Hypothalamus (tissue), 51 donors: ENCODE measurements around the gene ERFE.
"Not testable (repeated sequence)": the region's sequence is repeated elsewhere in the genome, so short reads cannot be mapped to it uniquely, and the experiment has no call there.

Experiments
- DNase-seq, 51 donors: peaks; one replicate each; lab custom pipeline; 2025; lab: John Stamatoyannopoulos, UW

The ERFE gene

DNA sequence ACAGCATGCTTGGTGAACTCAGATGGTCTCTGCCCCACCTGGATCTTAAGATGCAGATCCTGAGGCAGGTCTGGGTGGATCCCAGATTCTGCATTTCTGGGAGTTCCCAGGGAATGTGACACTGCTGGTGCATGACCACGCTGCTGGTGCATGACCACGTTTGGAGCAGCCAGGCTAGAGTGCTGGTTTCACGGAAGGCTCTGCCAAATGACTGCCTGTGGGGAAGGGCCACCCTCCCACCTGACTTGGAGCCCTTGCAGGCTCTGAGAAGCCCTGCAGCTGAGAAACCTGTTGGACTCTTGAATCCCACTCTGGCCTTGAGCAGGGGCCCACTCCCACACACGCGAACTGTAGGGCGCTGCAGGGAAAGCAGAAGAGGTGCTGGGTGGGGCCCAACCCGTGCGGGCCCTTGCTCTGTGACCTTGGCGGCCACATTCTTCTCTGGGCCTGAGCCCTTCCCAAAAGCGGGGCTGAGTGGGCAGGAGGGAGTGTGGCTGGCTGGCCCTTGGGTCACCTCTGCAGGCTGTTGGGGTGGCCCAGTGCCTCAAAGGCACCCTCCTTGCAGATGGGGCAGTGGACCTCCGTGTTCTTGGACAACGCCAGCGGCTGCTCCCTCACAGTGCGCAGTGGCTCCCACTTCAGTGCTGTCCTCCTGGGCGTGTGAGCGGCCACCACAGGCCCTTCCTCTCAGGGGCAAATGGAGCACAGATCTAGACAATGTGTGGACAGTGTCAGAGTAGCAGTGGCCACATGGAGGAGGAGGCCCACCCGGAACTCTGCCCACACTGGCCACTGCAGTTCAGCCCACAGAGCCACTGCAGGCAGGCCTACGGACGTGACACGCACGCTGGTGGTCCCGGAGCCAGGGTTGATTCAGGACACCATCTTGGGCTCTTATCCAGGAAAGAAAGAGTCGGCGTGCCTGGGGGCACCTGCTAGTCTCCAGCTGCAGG, 7.9 kb downstream of the ERFE start:
- DNase-seq: no peak

DNA sequence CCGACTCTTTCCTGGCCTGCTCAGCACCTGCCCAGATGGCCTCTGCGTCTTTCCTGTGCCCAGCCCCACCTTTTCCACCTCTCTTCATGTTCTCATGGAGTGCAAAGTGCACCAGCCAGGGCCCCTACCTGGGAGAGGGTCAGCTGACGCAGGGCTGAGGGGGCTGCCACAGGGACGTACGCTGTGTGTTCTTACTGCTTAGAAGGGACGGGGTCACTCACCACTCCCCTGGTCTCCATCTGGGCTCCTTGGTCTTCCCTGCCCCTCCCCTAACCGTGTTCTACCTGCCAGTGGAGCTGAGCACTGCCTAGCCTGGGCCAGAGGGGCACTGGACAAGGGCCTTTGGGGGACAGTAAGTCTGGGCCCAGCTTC, 8.6 kb downstream of the ERFE start:
- no peak for DNase-seq

GRCh38 chr2:238167761-238168160, 9.0 kb downstream of the ERFE start:
- peak in 2 of 51 donors; percentile 8 to 31 for DNase-seq

DNA sequence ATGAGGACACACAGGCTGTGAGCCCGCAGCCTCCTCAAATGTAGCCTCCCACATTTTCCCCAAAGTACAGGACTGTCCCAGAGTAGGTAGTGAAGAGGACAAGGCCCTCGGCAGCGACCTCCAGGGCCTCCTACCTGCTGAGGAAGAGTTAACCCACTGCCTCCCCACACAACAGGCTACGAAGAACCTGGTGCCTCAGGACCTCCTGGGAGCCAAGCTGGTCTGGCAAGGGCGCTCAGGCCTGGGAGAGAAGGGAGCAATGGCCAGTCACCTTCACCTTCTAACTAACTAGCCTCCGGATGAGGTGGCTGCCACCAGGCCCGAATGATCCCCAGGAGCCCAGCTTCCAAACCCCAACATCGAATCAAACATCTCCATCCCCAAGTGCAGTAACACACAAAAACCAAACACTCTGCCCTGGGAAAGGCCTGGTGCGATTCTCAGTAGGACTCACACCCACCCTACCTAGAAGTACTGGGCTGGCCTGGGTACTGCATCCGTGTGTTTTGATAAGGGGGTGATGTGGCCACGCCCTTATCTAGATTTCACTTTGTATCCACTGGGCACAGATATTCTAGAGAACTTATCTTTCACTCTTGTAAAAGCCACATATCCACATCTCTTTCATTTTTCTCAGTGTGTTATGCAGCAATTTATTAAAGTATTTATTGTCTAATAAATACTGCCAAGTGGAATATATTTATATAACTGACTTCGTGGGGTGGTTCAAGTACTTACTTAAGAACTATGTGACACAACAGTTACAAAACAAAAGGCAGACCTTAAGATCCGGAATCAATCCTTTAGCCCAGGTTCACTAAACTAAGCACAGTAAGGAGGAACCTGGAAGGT, 9.7 kb downstream of the ERFE start:
- no peak for DNase-seq

DNA sequence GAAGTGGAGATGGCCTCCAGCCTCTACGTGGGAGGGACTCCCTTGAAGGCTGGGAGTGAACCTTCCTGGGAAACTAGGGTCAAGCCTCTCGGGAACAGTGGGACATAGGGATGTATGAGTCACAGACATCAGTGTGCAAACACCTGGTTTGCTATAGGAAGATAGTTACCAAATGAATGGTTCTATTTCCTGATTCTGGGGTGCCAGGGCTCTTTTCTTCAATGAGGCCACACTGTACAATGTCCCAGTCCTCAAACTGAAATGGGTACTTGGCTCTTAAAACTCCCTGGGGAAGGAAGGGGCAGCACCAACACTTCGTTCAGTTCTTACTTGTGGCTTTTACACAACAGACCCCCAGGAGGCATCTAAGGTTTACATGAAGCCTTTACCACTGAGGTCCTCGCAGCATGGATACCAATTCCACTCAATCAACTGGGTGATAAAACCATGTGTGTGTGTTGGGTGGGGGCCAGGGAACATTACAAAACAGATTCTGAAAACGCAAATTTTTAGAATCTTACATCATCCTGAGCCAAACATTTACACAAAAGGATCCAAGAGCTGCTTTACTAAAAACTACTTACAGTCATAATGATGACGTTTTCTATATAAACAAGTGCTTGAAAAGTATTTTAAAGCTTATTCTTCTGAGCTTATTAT, 10.4 kb downstream of the ERFE start:
- no peak for DNase-seq

DNA sequence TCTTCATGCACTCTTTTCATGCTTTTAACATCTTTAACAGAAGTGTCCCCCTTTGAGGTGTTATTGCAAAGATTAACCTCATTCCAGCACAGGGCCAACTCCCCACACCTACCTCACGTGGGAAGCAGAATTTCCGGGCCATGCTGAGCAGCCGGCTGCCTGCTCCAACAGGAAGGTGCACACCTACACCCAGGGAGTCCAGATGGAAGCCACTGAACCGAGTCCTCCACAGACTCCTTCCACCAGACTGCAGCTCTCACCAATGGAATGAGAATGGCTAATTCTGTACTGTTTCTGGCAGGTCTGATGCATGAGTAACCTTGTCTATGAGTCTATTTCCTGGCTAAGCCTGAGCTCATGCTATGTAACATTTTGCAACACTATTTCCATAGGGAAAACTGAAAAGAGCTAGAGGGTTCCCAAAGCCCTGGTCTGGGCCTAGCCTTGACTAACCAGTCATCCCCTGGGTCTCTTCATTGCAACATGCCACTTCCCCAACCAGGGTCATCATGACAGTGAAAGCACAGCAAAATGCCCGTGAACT, 11.0 kb downstream of the ERFE start:
- DNase-seq: peak in 2 of 51 donors; percentile 11 to 47

GRCh38 chr2:238170386-238171071, 11.8 kb downstream of the ERFE start:
- DNase-seq: no peak

- not testable (repeated sequence) for DNase-seq
Observed at GRCh38 chr2:238171072-238171431, 12.3 kb downstream of the ERFE start.

- DNase-seq: no peak
Observed at GRCh38 chr2:238171575-238172187, 12.9 kb downstream of the ERFE start.

- DNase-seq: no peak
Observed at GRCh38 chr2:238172439-238172838, 13.7 kb downstream of the ERFE start.

DNA sequence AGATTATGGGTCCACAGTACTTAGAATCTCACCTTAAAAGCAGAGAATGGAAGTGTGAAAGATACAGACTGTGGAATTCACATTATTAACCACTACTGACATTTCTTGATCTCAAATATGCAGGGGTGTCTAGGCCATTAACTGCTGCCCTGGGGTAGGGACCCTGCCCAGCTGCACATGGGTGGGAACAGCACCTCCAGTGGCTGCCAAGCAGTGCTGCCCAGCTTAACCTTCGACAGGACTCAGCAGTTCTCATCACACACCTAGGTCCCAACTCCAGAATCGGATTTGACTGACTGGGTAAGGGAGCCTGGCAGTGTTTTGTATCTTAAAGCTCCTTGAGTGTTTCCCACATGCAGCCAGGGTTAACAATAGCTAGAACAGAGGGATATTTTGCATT, 14.9 kb downstream of the ERFE start:
- no peak for DNase-seq

- no peak for DNase-seq
Observed at GRCh38 chr2:238174291-238174690, 15.5 kb downstream of the ERFE start.

DNA sequence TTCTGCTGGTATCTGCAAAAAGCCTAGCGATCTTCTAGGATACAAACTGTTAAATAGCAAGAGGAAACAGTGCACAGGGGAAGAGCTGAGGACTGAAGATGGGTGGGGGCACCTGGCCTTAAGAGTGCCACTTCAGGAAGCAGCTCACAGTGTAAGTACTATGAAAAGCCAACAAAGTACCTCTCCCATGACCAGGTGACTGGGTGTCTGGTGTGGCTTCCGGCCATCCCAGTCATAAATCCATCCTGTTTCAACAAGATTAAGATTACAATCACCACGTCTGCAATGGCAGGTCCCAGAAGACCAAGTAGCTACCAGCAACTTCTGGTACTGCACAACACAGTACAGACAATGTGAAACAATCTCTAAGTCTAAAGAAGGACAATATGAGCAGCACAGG, 15.9 kb downstream of the ERFE start:
- no peak for DNase-seq

DNA sequence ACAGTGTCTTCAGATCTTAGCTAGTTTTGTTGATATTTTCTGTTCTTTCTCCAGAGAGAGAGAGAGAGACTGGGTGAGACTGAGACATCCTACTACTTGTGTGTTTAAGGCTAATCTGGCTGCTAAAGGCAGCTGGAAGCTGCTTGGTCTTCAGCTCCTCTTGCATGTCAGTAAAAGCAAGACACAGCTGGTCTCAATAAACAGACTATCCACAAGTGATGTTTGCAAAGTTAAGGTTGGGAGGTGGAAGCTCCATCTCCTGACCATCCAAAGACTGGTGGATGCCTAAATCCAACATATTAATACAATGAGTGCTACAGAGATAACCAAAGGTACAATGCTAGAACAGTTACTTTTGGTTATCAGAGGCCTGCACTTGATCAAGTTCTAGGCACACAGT, 17.8 kb downstream of the ERFE start:
- DNase-seq: no peak

DNA sequence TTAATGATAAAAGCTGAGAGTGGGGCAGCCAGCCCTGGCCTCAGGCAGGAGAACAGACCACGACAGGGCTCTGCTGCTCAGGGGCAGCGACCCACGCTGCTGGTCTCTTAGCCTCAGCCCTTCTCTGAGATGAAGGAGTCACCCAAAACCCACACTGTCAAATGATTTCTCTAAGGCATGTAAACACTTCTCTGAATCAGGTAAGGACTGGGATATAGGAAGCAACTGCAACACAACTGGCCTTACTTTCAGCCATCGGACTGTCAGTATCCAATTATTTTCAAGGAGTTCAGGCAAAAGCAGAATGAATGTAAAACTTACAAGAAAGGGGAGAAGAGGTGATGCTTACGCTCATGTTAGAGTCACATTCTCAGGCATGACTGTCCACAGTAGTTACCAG, 21.8 kb downstream of the ERFE start:
- no peak for DNase-seq

DNA sequence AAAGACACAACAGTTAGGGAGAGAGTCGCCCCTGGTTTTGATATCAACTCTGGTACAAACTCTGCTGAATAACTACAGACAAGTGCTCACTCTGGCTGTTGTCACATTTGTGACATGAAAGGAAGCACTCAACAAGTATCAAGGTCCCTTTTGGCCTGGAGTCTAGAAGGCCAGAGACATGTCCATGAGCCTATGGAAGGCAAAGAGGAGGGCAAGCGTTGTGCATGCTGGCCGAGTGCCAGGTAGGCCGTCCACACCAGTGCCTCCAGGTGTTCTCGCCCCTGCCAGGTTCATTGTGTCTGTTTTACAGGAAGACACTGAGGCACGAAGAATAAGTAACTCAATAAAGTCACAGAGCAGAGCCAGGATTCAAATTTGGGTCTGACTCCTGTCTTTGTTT, 23.6 kb downstream of the ERFE start:
- no peak for DNase-seq

DNA sequence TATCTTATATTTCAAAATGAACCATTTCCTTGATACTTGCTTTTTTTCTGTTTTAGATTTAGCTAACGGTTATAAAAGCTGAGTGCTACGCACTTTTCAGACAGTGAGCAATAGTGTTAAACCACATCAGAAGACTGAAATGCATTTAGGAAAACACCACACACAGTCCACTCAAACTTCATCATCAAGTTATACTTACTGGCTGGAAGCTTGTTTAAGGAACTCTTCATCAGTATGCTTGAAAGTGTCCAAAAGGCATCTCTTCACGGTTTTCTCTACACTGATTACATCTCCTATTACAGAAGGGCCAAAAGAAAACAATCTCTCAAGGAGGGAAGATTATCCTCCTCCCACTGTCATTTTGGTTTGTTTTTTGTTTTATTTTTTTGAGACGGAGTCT, 25.1 kb downstream of the ERFE start:
- no peak for DNase-seq

DNA sequence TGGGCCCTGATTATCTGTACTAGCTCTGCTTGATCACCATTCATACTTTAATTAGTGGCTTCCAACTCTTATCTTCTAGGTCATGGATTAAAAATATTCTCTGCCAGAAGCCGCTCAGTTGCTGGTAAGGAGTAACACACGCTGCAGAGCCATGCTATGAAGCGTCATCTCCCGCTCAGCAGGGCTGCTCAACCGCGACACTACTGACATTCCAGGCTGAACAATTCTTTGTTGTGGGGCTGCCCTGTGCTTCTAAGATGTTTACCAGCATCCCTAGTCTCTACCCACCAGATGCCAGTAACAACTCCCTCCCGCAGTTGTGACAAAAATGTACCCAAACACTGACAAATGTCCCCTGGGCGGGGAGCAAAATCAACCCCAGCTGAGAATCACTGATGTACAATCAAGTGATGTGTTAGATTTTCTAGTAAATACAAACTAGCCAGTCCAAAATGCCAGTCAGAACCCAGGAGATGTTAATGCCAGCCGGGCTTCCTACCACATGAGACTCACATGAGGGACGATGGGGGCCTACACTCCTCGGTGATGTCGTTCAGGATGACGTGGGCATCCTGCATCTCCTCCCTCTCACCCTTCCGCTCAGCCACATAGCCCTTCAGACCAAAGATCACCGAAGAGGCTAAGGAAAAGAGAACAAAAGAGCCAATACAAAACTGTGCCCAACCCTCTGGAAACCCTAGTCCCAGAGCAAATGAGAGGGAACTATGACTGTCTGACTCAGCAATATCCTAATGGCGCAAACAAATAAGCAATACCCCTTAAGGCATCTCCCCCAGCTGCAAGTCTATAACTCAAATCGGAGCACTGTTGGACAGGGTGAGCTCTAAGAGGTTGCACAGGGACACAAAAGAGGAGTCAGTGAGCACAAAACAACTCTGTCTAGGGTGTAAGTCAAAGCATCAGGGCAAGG, 29.1 kb downstream of the ERFE start:
- DNase-seq: peak in 11 of 51 donors; percentile 9 to 73 (median 29)

GRCh38 chr2:238190445-238190844, 31.7 kb downstream of the ERFE start:
- DNase-seq: no peak
